Neuron (in vitro differentiated cells): ENCODE measurements around the gene SOBP.

Experiments used
- H2AFZ ChIP-seq: one replicate; pipeline ENCODE4 v1.6.1; 2013; ENCODE audit warnings: low read depth, mild to moderate bottlenecking, inconsistent platforms, low read length, moderate library complexity
- H3K27me3 ChIP-seq: one replicate; pipeline ENCODE4 v1.6.1; 2013; ENCODE audit warnings: low read length; ENCODE audit not compliant: insufficient read depth
- H3K36me3 ChIP-seq: one replicate; pipeline ENCODE4 v1.6.1; 2013; ENCODE audit warnings: low read length; ENCODE audit not compliant: insufficient read depth
- H3K4me1 ChIP-seq: one replicate; pipeline ENCODE4 v1.6.1; 2013; ENCODE audit warnings: low read length; ENCODE audit not compliant: insufficient read depth
- H3K4me3 ChIP-seq: 2 replicates; pipeline ENCODE4 v1.5.1; 2013; ENCODE audit warnings: mild to moderate bottlenecking, low read length, moderate library complexity
- H3K9me3 ChIP-seq: one replicate; pipeline ENCODE4 v1.6.1; 2013; ENCODE audit warnings: low read length

SOBP gene

GRCh38 chr6:107555449-107555848, 65.5 kb downstream of the SOBP start:
- Histone ChIP-seq H3K36me3 (peaks cover 7% of the 10 kb centered on the region), H2AFZ (no peak overlapping the region), H3K4me3 (no peak overlapping the region)

GRCh38 chr6:107556082-107556481, 66.2 kb downstream of the SOBP start:
- H3K4me1 ChIP-seq = peaks cover 16% of the 10 kb centered on the region
- no peak overlapping the region for H2AFZ ChIP-seq
- no peaks in the 10 kb centered on the region for H3K27me3 ChIP-seq
- no peaks in the 10 kb centered on the region for H3K9me3 ChIP-seq
- H3K36me3 ChIP-seq = peaks cover 5% of the 10 kb centered on the region
- no peak overlapping the region for H3K4me3 ChIP-seq

More at GRCh38 chr6:107555449-107555848, 65.5 kb downstream of the SOBP start:
- no peaks in the 10 kb centered on the region for H3K9me3 ChIP-seq
- no peaks in the 10 kb centered on the region for H3K27me3 ChIP-seq
- peaks cover 15% of the 10 kb centered on the region for H3K4me1 ChIP-seq

- no peaks in the 10 kb centered on the region for H3K27me3 ChIP-seq
- no peak overlapping the region for H3K4me3 ChIP-seq
- H3K9me3 ChIP-seq = no peaks in the 10 kb centered on the region
- H2AFZ ChIP-seq = no peak overlapping the region
- peaks cover 5% of the 10 kb centered on the region for H3K36me3 ChIP-seq
- peaks cover 22% of the 10 kb centered on the region for H3K4me1 ChIP-seq
These were observed 67.8 kb downstream of the SOBP start for GRCh38 chr6:107557698-107558097.

- Histone ChIP-seq H3K27me3 (no peaks in the 10 kb centered on the region), H3K4me3 (no peak overlapping the region), H3K4me1 (peaks cover 26% of the 10 kb centered on the region), H3K36me3 (no peaks in the 10 kb centered on the region), H2AFZ (no peak overlapping the region), H3K9me3 (no peaks in the 10 kb centered on the region)
These were observed 70.7 kb downstream of the SOBP start for GRCh38 chr6:107560657-107561056.

- H3K4me1 ChIP-seq = peaks cover 22% of the 10 kb centered on the region
- H3K9me3 ChIP-seq = no peaks in the 10 kb centered on the region
- no peak overlapping the region for H3K4me3 ChIP-seq
- H3K27me3 ChIP-seq = no peaks in the 10 kb centered on the region
- H3K36me3 ChIP-seq = no peaks in the 10 kb centered on the region
- no peak overlapping the region for H2AFZ ChIP-seq
These were observed 71.4 kb downstream of the SOBP start for GRCh38 chr6:107561306-107561705.

- Histone ChIP-seq H2AFZ (no peak overlapping the region), H3K27me3 (no peaks in the 10 kb centered on the region), H3K4me3 (no peak overlapping the region), H3K36me3 (peaks cover 3% of the 10 kb centered on the region), H3K4me1 (peaks cover 19% of the 10 kb centered on the region), H3K9me3 (no peaks in the 10 kb centered on the region)
These were observed 74.0 kb downstream of the SOBP start for GRCh38 chr6:107563694-107564588.

GRCh38 chr6:107564589-107564951, 74.7 kb downstream of the SOBP start:
- peaks cover 4% of the 10 kb centered on the region for H3K36me3 ChIP-seq
- H3K4me3 ChIP-seq = no peak overlapping the region
- H3K4me1 ChIP-seq = peaks cover 19% of the 10 kb centered on the region
- H2AFZ ChIP-seq = no peak overlapping the region
- no peaks in the 10 kb centered on the region for H3K27me3 ChIP-seq
- H3K9me3 ChIP-seq = no peaks in the 10 kb centered on the region

GRCh38 chr6:107565165-107565723, 75.3 kb downstream of the SOBP start:
- Histone ChIP-seq H3K4me1 (peaks cover 19% of the 10 kb centered on the region), H3K27me3 (no peaks in the 10 kb centered on the region), H3K9me3 (no peaks in the 10 kb centered on the region), H3K36me3 (peaks cover 8% of the 10 kb centered on the region), H2AFZ (no peak overlapping the region), H3K4me3 (no peak overlapping the region)

- no peaks in the 10 kb centered on the region for H3K9me3 ChIP-seq
- H3K27me3 ChIP-seq = no peaks in the 10 kb centered on the region
- no peak overlapping the region for H2AFZ ChIP-seq
- H3K36me3 ChIP-seq = peaks cover 14% of the 10 kb centered on the region
- H3K4me1 ChIP-seq = peaks cover 12% of the 10 kb centered on the region
- no peak overlapping the region for H3K4me3 ChIP-seq
These were observed 77.7 kb downstream of the SOBP start for GRCh38 chr6:107567643-107568042.

- Histone ChIP-seq H3K36me3 (peaks cover 21% of the 10 kb centered on the region), H3K4me3 (no peak overlapping the region), H3K27me3 (no peaks in the 10 kb centered on the region)
These were observed 79.6 kb downstream of the SOBP start for GRCh38 chr6:107569473-107569872.

GRCh38 chr6:107571354-107571753, 81.4 kb downstream of the SOBP start:
- H3K36me3 ChIP-seq = peaks cover 26% of the 10 kb centered on the region
- no peak overlapping the region for H3K4me3 ChIP-seq
- peaks cover 3% of the 10 kb centered on the region for H3K9me3 ChIP-seq
- no peaks in the 10 kb centered on the region for H3K4me1 ChIP-seq
- no peaks in the 10 kb centered on the region for H3K27me3 ChIP-seq
- no peak overlapping the region for H2AFZ ChIP-seq

More at GRCh38 chr6:107569473-107569872, 79.6 kb downstream of the SOBP start:
- no peak overlapping the region for H2AFZ ChIP-seq
- H3K9me3 ChIP-seq = peaks cover 1% of the 10 kb centered on the region
- H3K4me1 ChIP-seq = peaks cover 4% of the 10 kb centered on the region

- Histone ChIP-seq H3K36me3 (peaks cover 23% of the 10 kb centered on the region), H3K9me3 (peaks cover 3% of the 10 kb centered on the region), H2AFZ (no peak overlapping the region), H3K4me1 (peaks cover 3% of the 10 kb centered on the region), H3K4me3 (no peak overlapping the region), H3K27me3 (no peaks in the 10 kb centered on the region)
These were observed 83.0 kb downstream of the SOBP start for GRCh38 chr6:107572886-107573285.

- Histone ChIP-seq H3K4me3 (no peak overlapping the region), H2AFZ (no peak overlapping the region), H3K4me1 (peaks cover 19% of the 10 kb centered on the region), H3K9me3 (peaks cover 3% of the 10 kb centered on the region), H3K27me3 (no peaks in the 10 kb centered on the region), H3K36me3 (peaks cover 19% of the 10 kb centered on the region)
These were observed 84.9 kb downstream of the SOBP start for GRCh38 chr6:107574856-107575255.
